ENCODE measurements around the gene METTL25B. TPM values are rescaled to one million over a fixed set of nuclear protein-coding genes. Genes with fewer than 3 reads are reported as not detected.

Gene METTL25B
- total RNA-seq, 1 donor from 2014 or later = 39.2 TPM

DNA sequence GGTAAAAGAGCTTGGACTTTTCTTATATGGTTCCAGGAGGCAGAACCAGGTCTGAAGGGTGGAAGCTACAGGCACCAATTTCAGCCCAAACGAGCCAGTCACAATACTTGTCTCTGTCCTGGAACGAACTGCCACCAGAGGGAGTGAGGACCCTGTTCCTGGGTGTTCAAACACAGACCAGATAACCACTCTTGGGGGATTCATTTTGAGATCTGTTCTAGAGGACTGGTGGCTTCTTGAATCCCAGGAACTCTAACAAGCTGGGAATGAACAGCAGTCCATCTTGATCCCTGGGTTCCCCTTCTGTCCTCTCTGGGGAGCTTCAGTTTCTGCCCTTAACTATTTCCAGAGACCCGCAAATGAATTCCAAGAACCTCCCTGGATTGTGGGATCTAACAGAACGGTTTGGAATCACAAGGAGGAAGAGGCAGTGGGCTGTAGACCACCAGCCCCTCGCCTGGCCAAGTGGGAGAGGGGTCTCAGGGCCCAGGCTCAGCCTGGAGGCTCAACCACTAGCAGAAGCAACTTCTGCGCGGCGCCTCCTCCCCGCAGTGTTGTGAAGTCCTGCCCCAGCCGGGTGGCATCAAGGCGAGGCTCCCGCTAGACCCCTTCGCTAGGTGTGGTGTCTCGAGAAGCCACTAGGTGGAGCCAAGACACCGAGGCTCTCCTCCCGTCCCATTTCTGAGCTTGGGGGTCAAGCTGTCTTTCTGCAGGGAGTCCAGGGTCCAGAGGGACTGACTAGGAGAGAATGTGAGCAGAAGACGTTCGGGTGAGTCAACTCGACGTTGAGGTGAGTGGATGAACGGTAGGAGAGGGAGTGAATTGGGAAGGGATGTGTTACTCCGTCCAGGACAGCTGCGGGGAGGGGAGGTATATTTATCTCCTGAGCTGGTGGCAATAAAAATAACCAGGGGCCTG, 39.0 kb upstream of the METTL25B start:
- H3K27me3 Mint-ChIP-seq (ENCODE audit: low read depth) = no peaks in the 10 kb centered on the region
- peaks cover under 1% of the 10 kb centered on the region for H3K36me3 Mint-ChIP-seq
- no peaks in the 10 kb centered on the region for H3K9me3 Mint-ChIP-seq
- H3K4me1 Mint-ChIP-seq = peaks cover 55% of the 10 kb centered on the region
- DNase-seq (ENCODE audit: low spot score in 2 of 2, unreplicated experiment in 2 of 2) = peak in 1 of 2 experiments; percentile 87
- peak overlapping the region; percentile 74 for H3K4me3 Mint-ChIP-seq
- TF ChIP-seq, protein P1, sequence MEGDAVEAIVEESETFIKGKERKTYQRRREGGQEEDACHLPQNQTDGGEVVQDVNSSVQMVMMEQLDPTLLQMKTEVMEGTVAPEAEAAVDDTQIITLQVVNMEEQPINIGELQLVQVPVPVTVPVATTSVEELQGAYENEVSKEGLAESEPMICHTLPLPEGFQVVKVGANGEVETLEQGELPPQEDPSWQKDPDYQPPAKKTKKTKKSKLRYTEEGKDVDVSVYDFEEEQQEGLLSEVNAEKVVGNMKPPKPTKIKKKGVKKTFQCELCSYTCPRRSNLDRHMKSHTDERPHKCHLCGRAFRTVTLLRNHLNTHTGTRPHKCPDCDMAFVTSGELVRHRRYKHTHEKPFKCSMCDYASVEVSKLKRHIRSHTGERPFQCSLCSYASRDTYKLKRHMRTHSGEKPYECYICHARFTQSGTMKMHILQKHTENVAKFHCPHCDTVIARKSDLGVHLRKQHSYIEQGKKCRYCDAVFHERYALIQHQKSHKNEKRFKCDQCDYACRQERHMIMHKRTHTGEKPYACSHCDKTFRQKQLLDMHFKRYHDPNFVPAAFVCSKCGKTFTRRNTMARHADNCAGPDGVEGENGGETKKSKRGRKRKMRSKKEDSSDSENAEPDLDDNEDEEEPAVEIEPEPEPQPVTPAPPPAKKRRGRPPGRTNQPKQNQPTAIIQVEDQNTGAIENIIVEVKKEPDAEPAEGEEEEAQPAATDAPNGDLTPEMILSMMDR (IDR thresholded peaks at IDR 0.05; ENCODE audit: unreplicated experiment) = peak; percentile 92
- H3K27ac Mint-ChIP-seq = peak overlapping the region; percentile 94

- H3K27me3 Mint-ChIP-seq (ENCODE audit: low read depth) = no peaks in the 10 kb centered on the region
- peaks cover 4% of the 10 kb centered on the region for H3K36me3 Mint-ChIP-seq
- H3K9me3 Mint-ChIP-seq = no peaks in the 10 kb centered on the region
- TF ChIP-seq, protein P1 (IDR thresholded peaks at IDR 0.05; ENCODE audit: unreplicated experiment) = no peak
- DNase-seq (ENCODE audit: low spot score in 2 of 2, unreplicated experiment in 2 of 2) = peak; percentile 75 to 77
- H3K4me3 Mint-ChIP-seq = peak overlapping the region; percentile 74
- peak overlapping the region; percentile 94 for H3K27ac Mint-ChIP-seq
- peaks cover 60% of the 10 kb centered on the region for H3K4me1 Mint-ChIP-seq
Measured at GRCh38 chr1:156689953-156690674, 38.2 kb upstream of the METTL25B start.

DNA sequence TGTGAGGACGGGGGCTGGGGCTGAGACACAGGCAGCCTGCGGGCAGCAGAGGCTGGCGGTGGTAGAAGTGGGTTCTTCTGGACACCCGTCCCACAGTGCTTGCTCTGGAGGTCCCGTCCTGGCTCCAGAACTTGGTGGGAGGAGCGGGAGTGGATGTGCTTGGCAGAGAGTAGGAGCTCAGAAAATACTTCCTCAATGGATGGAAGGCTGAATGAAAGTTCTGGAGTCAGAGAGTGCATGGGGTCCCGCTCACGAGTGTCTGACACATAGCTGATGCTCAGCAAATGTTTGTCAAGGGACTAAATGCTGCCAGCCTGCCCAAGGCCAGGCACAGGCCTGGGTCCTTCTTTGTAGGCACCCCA, 37.6 kb upstream of the METTL25B start:
- peak overlapping the region; percentile 74 for H3K4me3 Mint-ChIP-seq
- H3K4me1 Mint-ChIP-seq = peaks cover 60% of the 10 kb centered on the region
- no peaks in the 10 kb centered on the region for H3K27me3 Mint-ChIP-seq (ENCODE audit: low read depth)
- TF ChIP-seq, protein P1 (IDR thresholded peaks at IDR 0.05; ENCODE audit: unreplicated experiment) = no peak
- no peak for DNase-seq (ENCODE audit: low spot score in 2 of 2, unreplicated experiment in 2 of 2)
- no peaks in the 10 kb centered on the region for H3K9me3 Mint-ChIP-seq
- H3K27ac Mint-ChIP-seq = peak overlapping the region; percentile 94
- H3K36me3 Mint-ChIP-seq = peaks cover 4% of the 10 kb centered on the region

DNA sequence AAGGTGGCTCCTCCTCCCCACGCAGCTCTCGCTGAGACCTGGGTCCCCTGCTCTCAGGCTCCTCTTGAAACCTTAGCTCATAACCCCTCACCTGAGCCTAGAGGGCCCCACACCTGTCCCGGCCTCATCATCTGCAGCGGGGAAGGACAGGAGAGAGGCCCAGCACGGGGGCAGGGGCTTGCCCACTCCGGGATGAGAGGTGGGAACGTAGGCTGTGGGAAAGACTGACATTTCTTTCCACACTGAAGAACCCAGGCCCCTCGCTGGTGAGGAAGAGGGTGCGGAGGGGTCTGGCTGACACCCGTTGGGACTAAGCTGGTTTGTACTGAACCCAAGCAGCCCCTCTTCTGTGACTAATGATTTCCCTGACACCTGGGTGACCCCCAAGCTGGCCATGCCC, 37.1 kb upstream of the METTL25B start:
- Mint-ChIP-seq H3K36me3 (peaks cover 4% of the 10 kb centered on the region), H3K27ac (peak overlapping the region; percentile 94), H3K9me3 (no peaks in the 10 kb centered on the region), H3K4me3 (peak overlapping the region; percentile 74), H3K27me3 (ENCODE audit: low read depth) (no peaks in the 10 kb centered on the region), H3K4me1 (peaks cover 60% of the 10 kb centered on the region)
- TF ChIP-seq, protein P1 (IDR thresholded peaks at IDR 0.05; ENCODE audit: unreplicated experiment) = no peak
- DNase-seq (ENCODE audit: low spot score in 2 of 2, unreplicated experiment in 2 of 2) = no peak

DNA sequence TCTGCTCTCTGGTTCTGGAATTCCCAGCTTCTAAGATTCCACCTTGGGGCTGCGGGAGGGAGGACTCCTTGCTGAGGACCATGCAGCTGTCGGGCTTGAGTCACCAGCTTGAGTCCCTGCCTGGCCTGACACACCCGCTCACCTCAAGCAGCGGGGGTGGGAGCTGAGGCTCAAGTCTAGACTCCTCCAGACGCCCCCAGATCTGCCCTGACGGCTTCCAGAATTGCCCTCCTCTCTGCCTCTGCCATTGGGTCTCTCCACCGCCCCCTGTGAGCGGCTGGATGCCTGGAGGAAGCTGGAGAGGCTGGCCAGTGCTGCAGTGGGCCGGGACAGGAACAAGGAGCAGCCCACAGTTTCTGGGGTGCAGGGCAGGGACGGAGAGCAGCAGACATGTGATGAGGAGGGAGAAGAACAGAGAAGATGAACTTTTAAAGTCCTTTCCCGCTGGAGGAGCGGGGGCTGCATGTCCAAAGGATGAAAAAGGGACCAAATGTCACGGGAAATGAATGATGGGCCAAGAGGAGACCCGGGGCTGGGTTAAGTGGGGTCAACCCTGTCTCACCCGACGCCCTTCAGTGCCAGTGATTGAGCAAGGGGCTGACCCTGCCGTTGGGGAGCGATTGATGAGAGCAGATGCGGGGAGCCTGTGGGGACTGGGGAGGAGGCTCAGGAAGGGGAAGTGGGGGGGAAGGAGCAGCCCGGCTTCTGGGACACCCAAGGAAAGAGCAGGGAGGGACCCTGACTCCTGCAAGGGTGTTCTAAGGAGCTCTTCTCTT, 36.4 kb upstream of the METTL25B start:
- Mint-ChIP-seq H3K27me3 (ENCODE audit: low read depth) (no peaks in the 10 kb centered on the region), H3K4me1 (peaks cover 65% of the 10 kb centered on the region), H3K4me3 (peak overlapping the region; percentile 74), H3K9me3 (no peaks in the 10 kb centered on the region), H3K36me3 (peaks cover 9% of the 10 kb centered on the region), H3K27ac (peak overlapping the region; percentile 94)
- TF ChIP-seq, protein P1 (IDR thresholded peaks at IDR 0.05; ENCODE audit: unreplicated experiment) = no peak
- no peak for DNase-seq (ENCODE audit: low spot score in 2 of 2, unreplicated experiment in 2 of 2)

Data from mesothelial cell of epicardium (in vitro differentiated cells).